Hematopoietic multipotent progenitor cell treated with erythropoietin and hydrocortisone succinate and interleukin-3 and kit ligand, for 17 days (in vitro differentiated cells): Measurements from ENCODE around the gene SPRYD3.
A peak's percentile ranks its signal among the peaks of the same experiment; 100 is the strongest.
"Not testable (repeated sequence)": the region's sequence is repeated elsewhere in the genome, so short reads cannot be mapped to it uniquely, and the experiment has no call there.

Experiments used
- DNase-seq: peaks from one replicate; pipeline ENCODE4 v3.0.0-alpha.2; 2015; ENCODE audit warnings: low spot score

The SPRYD3 gene

GRCh38 chr12:53050426-53051057, 28.6 kb downstream of the SPRYD3 start:
- no peak for DNase-seq

- DNase-seq: no peak
Measured at GRCh38 chr12:53049571-53050318, 29.4 kb downstream of the SPRYD3 start, which contains the start of gene TNS2. TNS2 (plus strand) TSS chr12:53050065; CDS start chr12:53050186, 121 bp downstream.

GRCh38 chr12:53048780-53049401, 30.3 kb downstream of the SPRYD3 start:
- DNase-seq: no peak

GRCh38 chr12:53048033-53048779, 31.0 kb downstream of the SPRYD3 start:
- DNase-seq: no peak

GRCh38 chr12:53047221-53048032, 31.8 kb downstream of the SPRYD3 start:
- peak; percentile 69 for DNase-seq

GRCh38 chr12:53046655-53047220, 32.5 kb downstream of the SPRYD3 start:
- no peak for DNase-seq

- no peak for DNase-seq
Measured at GRCh38 chr12:53045696-53046045, 33.5 kb downstream of the SPRYD3 start.

GRCh38 chr12:53044896-53045695, 34.1 kb downstream of the SPRYD3 start:
- DNase-seq: no peak

- no peak for DNase-seq
Measured at GRCh38 chr12:53044052-53044581, 35.1 kb downstream of the SPRYD3 start.

GRCh38 chr12:53042607-53043454, 36.4 kb downstream of the SPRYD3 start:
- DNase-seq: no peak

GRCh38 chr12:53039851-53040250, 39.3 kb downstream of the SPRYD3 start:
- no peak for DNase-seq

GRCh38 chr12:53036802-53037201, 42.4 kb downstream of the SPRYD3 start:
- no peak for DNase-seq

- DNase-seq: no peak
Measured at GRCh38 chr12:53034459-53034858, 44.7 kb downstream of the SPRYD3 start.

- DNase-seq: not testable (repeated sequence)
Measured at GRCh38 chr12:53033832-53034231, 45.4 kb downstream of the SPRYD3 start.

- no peak for DNase-seq
Measured at GRCh38 chr12:53031616-53032015, 47.6 kb downstream of the SPRYD3 start.

GRCh38 chr12:53027014-53027413, 52.2 kb downstream of the SPRYD3 start:
- DNase-seq: not testable (repeated sequence)

GRCh38 chr12:53025250-53025649, 53.9 kb downstream of the SPRYD3 start:
- DNase-seq: no peak

GRCh38 chr12:53014709-53015108, 64.5 kb downstream of the SPRYD3 start:
- no peak for DNase-seq
